B cell (primary cell): ENCODE data around the gene MVB12B.

Experiments
- EZH2 ChIP-seq: IDR thresholded peaks from 2 replicates; pipeline ENCODE4 v1.6.1; 2012; ENCODE audit warnings: borderline replicate concordance, low read depth, mild to moderate bottlenecking, moderate library complexity, low read length; ENCODE audit not compliant: insufficient read depth, poor library complexity, severe bottlenecking
- TF ChIP-seq, protein P1 (sequence below): fragments of 200-600 bp; IDR thresholded peaks from one replicate; pipeline ENCODE4 v1.8.0; 2022; ENCODE audit warnings: antibody characterized with exemption, mild to moderate bottlenecking

DNA sequence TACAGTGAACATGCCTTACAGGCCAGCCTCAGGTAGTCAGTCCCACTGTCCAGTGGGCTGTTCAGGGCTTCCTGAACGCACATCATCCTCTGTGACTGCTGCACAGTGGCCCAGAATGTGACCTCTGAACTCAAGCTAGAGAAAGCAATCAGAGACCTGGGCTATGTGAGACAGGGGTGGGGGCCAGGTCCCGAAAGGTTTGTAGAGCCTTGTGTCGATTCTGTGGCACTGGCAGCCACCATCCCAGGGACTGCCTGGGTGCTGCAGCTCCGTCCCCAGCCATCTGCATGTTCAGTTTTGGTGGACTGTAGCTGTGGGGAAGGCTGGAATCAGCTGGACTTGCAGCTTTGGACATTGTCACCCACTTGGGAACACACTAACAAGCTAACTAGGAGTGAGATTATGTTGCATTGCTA is 47.7 kb downstream of the MVB12B start:
- TF ChIP-seq, protein P1, sequence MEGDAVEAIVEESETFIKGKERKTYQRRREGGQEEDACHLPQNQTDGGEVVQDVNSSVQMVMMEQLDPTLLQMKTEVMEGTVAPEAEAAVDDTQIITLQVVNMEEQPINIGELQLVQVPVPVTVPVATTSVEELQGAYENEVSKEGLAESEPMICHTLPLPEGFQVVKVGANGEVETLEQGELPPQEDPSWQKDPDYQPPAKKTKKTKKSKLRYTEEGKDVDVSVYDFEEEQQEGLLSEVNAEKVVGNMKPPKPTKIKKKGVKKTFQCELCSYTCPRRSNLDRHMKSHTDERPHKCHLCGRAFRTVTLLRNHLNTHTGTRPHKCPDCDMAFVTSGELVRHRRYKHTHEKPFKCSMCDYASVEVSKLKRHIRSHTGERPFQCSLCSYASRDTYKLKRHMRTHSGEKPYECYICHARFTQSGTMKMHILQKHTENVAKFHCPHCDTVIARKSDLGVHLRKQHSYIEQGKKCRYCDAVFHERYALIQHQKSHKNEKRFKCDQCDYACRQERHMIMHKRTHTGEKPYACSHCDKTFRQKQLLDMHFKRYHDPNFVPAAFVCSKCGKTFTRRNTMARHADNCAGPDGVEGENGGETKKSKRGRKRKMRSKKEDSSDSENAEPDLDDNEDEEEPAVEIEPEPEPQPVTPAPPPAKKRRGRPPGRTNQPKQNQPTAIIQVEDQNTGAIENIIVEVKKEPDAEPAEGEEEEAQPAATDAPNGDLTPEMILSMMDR = no peak
- no peak for TF ChIP-seq EZH2
